GM03348 (cell line): ENCODE results near the gene SRRM2.

ENCODE experiments used
- DNase-seq: peaks from one replicate; pipeline ENCODE4 v3.0.0; 2012; ENCODE audit warnings: low spot score

SRRM2 gene

DNA sequence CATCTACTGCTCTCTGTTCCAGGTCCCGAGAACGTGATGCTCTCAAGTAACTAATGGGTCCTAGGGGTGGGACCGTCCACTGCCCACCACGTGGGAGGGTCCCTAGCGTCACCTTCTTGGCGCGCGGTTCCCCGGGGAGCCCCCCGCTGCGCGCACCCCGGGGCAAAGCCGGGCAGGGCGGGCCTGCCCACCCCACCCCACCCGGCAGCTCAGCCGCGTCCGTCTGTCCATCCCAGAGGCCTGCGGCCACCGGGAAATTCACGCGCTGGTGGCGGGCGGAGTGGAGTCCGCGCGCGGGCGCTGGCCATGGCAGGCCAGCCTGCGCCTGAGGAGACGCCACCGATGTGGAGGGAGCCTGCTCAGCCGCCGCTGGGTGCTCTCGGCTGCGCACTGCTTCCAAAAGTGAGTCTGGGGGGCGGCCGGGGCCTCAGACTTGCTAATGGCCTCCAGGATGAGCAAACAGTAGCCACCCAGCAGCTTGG is 46.3 kb downstream of the SRRM2 start:
- DNase-seq, result no peak

DNA sequence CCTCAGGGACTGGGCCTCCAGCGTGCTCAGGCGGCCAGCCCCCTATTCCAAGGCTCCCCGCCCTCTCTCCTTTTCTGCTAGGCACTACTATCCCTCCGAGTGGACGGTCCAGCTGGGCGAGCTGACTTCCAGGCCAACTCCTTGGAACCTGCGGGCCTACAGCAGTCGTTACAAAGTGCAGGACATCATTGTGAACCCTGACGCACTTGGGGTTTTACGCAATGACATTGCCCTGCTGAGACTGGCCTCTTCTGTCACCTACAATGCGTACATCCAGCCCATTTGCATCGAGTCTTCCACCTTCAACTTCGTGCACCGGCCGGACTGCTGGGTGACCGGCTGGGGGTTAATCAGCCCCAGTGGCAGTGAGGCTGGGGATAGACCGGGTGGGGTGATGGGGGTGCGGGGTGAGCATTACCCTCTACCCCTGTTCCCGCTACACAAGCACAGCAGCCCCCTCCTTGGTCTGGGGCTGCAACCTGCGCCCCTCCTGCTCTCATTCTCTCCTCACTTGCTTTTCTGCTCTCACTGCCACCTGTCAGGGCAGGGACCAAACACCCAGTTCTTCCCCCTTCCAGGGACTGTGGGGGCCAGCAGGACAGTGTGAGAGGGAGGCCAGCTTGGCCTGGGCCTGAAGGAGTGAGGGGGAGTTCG is 46.9 kb downstream of the SRRM2 start:
- DNase-seq, result no peak

GRCh38 chr16:2799859-2800226 is 47.4 kb downstream of the SRRM2 start:
- no peak for DNase-seq

DNA sequence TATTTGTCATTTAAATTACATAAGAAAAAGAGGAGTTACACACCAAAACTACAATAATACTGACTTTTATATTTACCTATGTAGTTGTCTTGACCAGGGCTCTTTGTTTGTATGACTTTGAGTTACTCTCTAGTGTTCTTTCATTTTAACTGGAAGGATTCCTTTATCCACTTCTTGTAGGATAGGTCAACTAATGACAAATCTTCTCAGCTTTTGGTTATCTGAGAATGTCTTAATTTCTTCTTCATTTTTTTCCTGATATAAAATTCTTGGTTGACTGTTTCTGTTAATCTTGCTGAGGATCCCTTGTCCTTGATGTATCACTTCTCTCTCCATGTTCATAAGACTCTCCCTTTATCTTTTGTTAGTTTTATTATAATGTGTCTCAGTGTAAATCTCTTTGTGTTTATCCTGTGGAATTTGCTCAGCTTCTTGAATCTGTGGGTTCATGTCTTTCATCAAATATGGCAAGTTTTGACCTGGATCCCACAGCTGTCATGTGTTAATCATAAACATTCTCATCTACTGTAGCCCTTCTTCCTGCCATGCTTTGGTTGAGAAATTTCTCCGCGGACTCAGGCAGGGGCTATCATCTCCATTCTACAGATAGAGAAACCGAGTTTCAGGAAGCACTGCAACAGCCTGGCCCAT is 51.2 kb downstream of the SRRM2 start:
- no peak for DNase-seq

DNA sequence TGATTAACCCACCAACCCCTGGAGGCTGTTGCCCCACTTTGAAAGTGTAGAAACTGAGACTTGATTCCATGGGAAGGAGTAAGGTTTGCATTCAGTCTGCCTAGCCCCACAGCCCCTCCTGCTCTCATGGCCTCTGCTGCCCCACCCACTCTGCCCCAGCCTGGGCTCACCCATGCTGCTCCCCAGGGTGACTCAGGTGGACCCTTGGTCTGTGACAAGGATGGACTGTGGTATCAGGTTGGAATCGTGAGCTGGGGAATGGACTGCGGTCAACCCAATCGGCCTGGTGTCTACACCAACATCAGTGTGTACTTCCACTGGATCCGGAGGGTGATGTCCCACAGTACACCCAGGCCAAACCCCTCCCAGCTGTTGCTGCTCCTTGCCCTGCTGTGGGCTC is 52.3 kb downstream of the SRRM2 start:
- no peak for DNase-seq

DNA sequence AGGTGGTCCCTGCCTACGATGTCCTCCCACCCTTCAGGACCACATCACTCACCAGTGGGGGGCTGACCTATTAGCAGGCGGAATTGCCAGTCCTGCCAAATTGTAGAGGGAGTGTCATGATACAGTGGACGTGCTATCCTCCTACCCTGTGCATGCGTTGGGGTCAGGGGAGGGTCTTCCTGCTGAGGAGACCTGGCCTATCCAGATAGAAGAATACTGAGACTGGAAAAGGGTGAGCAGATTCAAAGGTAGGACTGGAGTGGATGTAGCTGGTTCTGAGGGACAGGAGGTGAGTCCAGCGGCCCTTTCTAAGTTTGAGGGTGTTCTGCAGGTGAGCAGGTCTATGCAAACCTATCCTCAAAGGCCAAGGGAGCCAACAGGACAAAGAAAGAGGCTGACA is 53.8 kb downstream of the SRRM2 start:
- no peak for DNase-seq

DNA sequence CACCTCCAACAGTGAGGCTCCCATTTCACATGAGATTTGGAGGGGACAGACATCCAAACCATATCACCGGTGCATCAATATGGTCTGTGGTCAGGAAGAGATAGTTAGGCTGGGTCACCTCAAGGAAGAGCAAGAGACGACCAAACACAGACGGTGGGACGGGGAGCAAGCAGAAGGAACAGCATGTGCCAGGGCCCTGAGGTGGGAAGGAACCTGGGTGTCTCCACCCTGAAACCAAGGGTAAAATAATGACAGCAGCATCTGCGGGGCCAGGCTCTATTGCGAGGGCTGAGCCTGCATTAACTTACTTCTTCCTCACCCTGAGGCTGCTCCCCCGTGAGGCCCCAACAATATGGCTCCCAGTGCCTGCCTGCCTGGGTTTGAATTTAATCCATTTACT is 55.7 kb downstream of the SRRM2 start:
- DNase-seq, result no peak

- DNase-seq, result no peak
Measured at GRCh38 chr16:2809149-2809760, 56.8 kb downstream of the SRRM2 start.

DNA sequence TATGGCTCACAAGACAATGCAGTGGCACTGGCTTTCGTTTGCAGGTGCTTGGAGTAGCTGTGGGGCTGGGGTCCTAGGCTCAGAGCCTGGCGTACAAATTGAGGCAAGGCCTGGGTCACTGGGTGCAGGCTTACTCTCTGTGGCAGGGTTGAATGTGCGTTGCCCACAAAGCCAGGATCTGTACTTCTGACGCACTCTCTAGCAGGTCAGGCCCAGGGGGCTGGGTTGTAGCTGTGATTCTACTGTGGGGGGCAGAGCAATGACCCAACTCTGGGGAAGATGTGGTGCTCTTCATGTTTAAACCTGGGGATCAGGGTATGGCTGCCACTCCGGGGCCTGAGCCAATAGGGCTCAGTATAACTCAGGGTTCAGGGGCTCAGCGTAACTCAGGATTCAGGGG is 58.2 kb downstream of the SRRM2 start:
- DNase-seq, result no peak

GRCh38 chr16:2811703-2812471 is 59.4 kb downstream of the SRRM2 start:
- DNase-seq, result no peak

DNA sequence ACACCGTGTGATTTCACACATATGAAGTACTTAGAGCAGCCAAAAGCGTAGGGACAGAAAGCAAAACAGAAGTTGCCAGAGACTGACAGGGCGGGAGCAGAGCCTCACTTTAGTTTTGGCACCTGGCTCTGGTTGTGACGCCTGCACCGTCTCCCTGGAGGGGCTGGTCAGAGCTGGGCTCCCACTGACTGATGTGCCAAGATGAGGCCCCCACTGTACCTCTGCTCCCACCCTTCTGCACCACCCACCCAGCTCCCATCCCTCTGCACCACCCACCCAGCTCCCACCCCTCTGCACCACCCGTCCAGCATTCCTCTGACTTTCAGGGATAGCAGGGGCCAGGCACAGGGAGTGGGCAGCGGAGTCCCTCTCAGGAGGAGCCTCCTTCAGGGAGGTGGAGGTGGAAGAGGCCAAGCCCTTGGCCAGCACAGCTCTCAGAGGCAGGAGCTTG is 61.4 kb downstream of the SRRM2 start:
- DNase-seq, result no peak

DNA sequence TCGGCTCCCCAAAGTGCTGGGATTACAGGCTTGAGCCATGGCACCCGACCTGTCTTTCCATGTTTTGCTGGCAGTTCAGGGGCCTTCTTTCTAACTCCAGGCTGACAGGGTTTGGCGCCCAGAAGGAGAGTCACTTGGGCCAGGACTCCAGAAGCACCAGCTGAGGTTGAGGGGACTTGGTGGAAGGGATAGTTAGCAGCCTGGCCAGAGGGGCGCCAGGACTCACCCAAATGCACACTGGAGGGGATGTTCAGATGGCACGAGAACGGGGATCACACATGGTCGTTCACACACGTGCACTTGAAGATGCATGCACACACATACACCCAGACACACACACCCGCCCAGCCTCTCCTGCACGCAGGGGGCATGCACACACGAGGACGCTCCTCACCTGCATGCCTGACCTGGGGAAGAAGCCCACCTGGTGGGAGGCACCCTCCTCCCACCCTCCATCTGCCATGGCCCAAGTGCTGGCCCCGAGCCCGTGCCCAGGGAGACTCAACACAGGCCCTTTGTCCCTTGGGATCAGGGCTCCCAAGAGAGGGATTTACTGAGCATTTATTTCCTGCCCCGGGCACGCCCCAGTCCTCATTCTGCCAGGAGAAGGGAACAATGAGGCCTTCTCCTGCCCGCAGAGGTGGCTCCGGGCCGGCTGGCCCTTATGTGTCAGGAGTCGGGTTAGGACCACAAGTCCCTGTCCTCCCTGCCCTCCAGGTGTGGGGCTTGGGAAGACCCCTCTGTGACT is 62.3 kb downstream of the SRRM2 start:
- no peak for DNase-seq

- DNase-seq, result no peak
Measured at GRCh38 chr16:2815299-2815771, 62.9 kb downstream of the SRRM2 start.

DNA sequence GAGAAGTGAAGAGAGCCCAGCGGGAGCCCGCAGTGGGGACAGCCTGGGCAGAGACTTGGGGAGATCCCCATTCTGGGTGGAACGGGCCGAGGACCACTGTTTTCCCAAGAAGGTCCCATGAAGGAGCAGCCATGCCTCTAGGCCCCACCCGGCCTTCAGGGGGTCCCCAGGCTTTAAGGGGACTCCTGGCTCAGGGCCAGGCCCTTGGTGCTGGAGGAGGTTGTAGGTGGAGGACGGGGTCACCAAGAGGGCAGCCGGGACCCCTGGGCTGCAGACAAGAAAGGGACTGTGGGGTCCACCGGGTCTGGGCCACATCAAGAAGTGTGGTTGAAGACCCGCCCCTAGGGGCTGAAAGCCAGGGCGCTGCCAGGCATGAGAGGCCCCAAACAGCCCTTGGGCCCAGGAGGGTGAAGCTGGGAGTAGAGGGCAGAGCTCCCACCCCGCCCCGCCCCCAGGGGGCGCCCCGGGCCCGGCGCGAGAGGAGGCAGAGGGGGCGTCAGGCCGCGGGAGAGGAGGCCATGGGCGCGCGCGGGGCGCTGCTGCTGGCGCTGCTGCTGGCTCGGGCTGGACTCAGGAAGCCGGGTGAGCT is 64.4 kb downstream of the SRRM2 start, which contains the start of gene PRSS21:
Gene PRSS21 (plus strand): TSS at position 487 of the 589 bp plus-strand sequence. CDS start 32 bp downstream, at position 519.
- DNase-seq, result no peak

DNA sequence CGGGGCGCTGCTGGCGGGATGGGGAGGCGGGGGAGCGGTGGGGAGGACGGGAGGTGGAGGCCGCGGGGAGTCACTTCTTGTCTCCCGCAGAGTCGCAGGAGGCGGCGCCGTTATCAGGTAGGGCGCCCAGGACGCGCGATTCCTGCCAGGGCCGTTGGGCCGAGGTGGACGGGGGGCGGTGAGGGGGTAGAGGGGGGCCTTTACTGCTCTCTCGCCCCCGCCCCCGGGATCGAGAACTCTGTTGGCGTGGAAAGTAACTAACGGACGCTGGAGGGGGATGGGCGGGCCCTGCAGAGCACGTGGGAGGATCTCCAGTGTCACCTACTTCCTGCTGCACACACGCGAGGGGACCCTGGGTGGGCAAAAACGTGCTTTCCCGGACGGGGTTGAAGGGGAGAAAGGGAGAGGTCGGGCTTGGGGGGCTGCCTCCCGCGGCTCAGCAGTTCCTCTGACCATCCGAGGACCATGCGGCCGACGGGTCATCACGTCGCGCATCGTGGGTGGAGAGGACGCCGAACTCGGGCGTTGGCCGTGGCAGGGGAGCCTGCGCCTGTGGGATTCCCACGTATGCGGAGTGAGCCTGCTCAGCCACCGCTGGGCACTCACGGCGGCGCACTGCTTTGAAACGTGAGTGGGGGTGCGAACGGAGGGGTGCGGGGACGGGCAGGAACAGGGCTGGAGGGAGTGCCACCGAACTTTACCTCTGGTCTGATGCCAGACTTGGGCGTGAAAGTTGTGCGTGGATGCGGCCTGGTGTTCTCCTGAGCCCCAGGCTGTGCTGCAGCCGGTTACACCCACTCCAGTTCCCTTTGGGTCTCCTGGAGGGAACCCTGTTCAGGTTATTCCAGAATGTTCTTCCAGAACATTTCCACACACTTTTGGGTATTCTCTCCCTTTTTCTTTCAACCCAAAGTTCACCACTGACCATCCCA is 65.2 kb downstream of the SRRM2 start:
- DNase-seq, result no peak

GRCh38 chr16:2818272-2818876 is 65.9 kb downstream of the SRRM2 start:
- no peak for DNase-seq

- no peak for DNase-seq
Measured at GRCh38 chr16:2819179-2819938, 66.9 kb downstream of the SRRM2 start.

DNA sequence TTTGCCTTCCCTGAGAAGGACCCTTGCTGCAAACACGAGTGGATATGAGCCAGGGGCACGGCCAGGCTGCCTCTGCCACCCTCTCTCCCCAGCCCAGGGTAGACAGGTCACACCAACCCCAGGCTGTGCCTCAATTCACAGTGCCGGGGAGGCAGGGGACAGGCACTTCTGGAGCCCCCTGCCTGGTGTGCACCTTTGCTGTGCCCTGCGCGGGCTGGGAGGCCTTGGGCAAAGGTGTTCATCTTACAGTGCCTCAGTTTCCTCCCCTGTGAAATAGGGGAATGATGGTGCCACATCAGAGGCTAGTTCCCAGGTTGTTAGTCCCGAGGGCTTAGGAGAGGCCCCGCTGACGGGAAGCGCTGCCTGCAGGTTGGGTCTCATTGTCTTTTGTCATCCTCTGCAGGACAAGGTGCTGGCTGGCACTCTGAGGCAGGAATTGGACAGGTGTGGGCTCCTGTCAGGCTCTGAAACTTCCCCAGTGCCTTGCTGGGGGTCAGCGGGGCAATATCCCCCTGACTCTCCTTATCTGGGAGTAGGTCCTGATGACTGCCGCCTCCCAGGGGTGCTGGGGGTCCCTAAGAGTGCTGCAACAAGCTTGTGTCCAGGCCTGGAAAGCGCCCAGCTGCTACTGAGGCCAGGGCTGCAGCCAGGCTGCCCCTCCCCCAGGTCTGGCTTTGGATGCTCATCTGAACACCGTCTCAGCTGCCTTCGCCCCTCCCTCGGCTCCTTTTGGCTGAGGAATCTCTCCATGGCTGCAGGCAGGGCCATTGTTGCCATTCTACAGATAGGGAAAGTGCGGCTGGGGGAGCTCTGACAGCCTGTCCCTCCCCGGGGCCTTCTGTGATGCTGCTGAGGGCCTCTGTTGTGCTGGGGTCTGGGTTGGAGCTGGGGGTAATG is 67.7 kb downstream of the SRRM2 start:
- DNase-seq, result no peak
